NOMO-1 treated with DMSO at 0.1 percent for 48 hours (cell line): ENCODE data around the gene DCXR.

Source experiments
- DNase-seq: peaks from one replicate; lab custom pipeline; 2025; ENCODE audit not compliant: unreplicated experiment; lab: John Stamatoyannopoulos, UW

The DCXR gene

DNA sequence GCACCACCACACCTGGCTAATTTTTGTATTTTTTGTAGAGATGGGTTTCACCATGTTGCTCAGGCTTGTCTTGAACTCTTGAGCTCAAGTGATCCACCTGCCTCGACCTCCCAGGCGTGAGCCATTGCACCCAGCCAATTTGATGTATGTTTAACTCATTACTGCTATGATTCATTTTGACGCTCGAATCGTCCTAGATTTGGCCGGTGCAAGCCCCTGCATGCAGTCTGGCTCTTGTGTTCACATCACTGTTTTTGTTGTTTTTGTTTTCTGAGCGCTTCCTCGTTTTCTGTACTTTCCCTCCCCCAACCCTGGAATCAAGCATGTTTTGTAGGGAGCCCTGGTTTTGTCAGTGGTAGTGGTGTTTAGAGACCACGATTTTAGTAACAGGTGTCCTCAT, 35.9 kb upstream of the DCXR start:
- no peak for DNase-seq

DNA sequence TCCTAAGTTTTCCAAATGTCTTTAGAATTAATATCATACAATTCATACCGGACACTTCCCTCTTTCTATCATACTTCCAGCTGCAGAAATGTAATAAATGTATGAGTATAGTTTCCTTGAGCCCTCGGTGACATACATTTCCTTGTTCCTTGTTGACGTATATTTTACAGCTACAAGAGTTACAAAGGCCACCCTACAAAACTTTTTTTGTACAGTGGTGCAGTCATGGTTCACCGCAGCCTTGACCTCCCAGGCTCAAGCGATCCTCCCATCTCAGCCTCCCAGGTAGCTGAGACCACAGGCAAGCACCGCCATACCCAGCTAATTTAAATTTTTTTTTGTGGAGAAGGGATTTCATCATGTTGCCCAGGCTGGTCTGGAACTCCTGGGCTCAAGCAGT, 35.3 kb upstream of the DCXR start:
- no peak for DNase-seq

DNA sequence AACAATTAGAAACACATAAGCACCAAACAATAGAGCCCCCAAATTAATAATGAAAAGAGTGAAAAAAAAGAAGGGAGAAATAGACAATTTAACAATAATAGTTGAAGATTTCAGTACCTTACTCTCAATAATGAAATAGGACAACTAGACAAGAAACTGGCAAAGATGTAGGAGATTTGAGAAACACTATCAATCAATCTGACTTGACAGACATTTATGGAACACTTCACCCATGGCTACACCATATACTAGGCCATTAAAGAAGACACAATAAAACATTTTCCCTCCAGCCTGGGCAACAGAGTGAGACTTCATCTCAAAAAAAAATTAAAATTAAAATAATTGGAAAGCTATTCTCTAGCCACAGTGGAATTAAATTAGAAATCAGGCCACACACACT, 33.1 kb upstream of the DCXR start:
- DNase-seq, result no peak

DNA sequence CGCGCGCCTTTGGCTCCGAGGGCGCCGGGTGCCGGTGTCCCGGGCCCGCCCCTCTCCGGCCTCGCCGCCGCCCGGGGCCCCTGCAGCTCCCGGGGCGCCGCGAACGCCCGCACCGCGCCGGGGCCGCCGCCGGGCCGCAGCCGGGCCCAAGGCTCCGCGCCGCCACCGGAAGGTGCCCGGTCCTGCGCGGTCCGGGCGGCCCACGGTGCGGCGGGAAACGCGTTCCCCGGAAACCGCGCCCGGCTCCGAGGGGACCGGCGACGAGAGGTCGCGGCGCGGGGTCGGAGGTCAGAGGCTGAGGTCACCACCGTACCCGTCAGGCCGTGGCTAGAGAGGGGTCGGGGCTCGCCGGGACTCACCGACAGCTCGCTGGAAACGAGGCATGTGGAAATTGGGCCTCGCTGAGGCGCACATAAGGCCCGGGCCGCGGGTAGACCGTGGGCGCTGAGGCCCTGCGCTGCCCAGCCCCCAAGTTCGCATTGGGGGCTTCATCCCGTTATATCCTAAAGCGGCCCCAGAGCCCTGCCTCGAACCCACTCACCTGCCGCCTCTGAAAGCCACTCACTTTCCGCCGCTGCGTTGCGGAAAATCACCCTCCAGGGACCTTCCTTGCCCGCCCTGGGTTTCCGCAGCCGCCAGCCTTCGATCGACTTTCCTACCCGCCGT, 28.3 kb upstream of the DCXR start, which contains the start of gene DUS1L:
TSS of gene DUS1L (minus strand) at position 167 of the 666 bp plus-strand sequence. CDS start 745 bp downstream, outside the sequence.
- DNase-seq, result peak; percentile 10

DNA sequence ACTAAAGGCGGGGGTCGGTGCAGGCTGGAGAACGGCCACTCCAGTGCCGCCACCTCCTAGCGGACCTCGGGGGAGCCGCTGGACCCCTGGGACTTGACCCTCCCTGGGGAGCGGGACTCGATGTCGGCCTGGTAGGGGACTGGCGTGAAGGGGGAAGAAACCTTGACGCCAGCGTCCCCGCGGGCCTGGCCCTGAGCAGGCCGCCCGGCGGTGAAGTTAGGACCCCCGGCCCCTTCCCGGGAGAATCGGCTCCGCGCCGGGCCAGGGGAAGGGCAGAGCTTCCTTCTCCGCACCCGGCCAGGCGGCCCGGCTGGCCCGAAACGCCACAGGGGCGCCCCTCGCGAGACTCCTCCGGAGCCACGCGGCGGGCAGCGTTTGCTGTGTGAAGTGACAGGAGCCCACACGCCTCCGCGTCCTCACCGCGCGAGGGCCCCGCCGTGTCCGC, 27.7 kb upstream of the DCXR start:
- DNase-seq, result no peak

DNA sequence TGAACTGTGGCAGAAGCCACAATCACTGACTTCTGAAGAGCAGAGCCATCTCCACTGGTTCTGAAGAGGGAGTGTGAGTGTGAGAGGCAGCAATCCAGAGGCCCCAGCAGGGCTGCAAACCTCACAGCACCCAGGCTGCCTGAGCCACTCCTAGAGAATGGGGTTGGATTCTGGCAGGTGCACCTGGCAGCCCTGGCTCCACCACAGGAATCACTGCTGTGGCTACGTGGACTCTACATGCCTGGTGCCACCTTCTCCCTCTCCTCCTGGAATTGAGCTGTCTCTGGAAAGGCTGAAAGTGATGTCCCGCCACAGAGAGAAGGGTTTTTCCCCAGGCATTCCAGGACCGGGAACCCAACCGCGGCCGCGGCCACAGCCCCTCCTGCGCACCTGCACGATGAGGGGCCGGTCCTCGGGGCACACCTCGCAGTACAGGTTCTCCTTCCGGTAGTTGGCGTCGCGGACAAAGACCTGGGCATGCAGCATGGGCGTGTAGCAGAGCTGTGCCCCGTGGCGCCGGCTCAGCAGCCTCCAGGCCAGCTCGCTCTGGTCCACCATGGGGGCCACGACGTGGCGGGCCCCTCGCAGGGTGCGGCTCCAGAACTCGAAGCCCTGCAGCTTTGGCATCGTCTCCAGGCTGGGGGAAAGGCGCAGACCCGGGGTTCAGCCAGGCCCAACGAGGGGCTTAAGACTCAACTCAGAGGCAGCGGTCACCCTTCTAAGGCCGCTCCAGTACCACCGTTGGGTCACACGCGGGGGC, 27.1 kb upstream of the DCXR start:
- DNase-seq, result no peak

DNA sequence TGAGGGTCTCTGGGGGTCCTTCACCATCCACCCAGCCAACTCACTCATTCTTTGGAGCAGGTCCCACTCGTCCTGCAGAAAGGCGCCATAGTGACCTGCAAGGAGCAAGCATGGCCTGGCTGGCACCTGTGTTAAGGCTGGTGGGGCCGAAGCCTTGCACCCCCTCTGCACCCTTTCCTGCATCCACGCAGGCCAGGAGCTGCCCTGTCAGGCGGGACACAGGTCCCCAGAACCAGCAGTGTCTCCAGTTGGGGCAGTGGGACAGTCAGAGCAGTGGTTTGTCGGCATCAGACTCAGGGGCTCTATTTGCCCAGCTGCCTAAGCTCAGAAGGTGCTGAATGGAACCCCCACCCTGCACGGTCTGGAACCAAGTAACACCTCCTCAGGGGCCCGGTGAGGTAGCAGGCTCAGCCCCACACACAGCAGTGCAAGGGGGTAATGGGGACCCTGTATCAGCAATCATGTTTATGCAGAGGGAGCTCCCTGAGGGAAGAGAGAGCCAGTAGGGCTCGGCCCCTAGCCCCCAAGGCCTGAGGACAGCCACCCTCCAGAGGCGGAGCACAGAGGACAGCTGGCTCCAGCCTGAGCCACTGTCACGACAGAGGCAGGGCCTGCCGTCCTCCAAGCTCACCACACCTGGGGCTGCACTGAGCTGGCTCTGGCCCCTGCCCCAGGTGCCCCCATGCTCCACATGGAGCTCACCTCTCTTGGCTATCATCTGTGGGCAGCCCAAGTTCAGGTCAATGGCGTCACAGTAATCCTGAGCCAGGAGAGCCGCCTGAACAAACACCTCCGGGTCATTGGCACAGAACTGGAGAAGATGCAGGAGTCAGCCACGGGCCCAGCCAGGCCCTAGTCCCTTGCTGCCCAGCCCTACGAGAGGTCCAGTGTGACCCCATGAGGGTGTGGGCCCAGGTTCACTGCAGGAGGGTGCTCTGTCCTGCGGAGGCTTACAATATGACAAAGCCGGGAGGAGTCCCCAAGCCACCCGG, 26.2 kb upstream of the DCXR start:
- DNase-seq, result no peak

DNA sequence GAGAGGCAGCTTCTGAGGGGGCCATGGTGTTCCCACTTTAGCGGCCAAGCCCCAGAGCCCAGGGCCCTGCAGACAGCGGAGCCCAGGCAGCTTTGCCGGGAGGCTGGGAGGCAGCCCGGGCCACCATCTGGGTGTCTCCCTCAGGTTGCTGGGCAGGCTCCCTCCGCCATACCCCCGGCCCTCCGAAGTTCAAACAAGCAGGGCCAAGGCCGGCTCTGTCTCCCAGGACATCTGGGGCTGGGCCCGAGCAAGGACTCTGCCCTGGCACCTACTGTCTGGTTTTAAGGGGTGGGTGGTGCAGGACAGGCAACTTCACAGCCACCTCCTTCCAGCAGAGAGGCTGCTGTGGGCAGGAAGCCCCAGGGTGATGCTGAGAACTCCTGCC, 25.5 kb upstream of the DCXR start:
- DNase-seq, result no peak

DNA sequence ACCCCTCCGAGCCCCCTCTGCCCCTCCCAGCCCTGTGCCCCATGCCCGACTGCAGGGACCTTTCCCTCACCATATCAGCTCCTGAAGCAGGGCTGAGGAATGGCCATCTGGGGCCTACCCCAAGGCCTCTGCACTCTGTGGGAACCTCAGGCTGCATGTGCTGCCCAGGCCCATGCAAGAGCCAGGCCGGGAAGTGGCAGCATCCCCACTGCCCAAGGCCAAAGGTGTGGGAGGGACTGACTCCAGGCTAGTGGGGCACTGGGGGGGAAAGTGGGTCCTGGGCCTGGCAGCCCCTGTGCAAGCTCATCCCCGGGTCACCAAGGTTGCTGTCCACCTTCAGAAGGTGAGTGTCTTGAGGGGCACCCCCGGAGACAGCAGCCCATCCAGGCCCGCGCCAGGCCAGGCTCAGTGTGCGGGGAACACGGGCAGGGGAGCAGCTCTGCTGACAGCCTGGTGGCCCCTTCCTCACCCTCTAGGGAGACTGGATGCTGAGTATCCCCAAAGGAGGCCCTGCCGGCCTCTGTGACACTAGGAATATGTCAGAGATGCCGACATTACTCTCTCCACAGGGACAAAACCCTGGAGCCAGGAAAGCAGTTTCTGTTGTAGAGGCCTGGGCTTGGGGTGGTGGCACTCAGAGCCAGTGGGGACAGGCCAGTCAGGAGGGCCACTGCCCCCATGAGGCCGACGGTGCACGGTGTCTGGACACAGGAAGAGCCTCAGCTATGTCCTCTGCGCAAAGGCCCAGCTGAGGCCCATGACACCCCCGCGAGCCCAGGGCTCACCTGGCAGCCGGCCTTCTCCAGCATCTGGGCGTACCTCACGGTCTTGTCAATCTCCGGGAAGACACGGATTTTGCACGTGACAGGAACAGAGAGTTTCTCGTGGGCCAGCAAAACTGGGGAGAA, 24.8 kb upstream of the DCXR start:
- no peak for DNase-seq

DNA sequence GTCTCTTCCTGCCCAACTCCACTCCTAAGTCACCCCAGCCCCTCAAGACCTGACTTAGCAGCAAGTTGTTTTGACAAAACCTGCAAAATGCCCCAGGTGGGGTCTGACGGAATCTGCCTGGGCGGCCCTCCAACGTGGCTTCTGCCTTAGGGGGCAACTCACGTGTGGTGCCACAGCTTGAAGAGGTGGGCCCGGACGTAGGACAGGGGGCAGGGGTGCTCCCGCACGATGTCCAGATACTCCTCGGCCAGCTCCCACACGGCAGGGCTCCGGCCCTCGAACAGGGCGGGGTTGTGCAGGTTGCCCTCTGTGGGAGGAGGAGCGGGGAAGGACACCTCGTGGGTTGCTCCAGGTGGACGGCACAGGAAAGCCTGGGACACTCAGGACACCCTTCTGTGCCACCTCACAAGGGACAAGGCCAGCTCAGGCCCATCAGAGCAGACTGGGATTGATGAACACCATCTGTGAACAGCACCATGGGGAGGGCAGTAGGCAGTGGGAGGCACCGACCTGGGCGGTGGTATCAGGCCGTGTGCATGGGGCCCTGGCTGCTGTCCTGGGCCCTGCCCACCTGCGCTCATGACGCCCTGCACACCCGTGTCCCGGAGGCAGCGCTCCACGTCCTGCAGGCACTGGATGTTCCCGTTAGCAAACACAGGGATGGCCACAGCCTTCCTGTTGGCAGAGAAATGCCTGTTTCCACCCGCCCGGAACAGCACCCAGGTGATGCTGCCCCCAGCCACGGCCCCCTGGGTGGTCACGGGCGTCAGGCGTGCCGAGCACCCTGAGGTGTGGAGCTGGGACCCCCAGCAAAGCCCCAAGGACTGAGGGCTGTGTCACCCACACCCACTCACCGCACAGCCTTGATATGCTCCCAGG, 23.8 kb upstream of the DCXR start:
- no peak for DNase-seq

DNA sequence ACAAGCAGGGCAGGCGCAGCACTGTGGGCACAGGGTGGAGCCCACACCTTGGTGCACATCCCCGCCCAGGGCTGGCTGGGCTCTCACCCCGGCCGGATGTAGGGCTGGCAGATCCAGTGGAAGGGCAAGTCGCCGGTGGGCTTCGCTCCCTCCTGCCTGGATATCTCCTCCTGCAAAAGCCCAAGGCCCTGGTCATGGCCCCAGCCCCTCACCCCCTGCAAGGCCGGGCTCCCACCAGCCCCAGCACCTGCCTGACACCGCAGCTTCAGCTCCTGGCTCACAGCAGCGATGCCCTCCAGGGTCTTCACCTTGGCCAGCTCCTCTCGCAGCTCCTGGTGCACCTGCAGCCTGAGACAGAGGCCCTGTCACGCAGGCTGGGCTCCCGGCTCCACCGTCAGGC, 23.1 kb upstream of the DCXR start:
- DNase-seq, result no peak

DNA sequence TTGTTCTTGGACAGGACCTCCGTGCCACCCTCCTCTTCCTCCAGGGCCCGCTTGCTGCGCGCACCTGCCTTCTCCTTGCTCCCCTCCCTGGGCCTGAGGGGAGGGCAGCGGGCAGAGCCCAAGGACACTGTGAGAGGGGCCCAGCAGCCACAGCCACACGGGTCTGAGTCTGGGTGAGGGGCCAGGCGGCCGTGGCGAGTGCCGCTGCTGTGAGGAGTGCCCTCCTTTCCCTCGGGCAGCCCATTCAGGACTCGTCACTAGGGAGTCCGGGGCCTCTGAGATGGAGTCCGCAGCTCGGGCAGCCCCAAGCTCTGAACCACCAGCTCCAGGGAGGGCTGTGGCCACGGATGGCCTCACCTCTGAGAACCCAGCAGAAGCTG, 22.5 kb upstream of the DCXR start:
- no peak for DNase-seq

DNA sequence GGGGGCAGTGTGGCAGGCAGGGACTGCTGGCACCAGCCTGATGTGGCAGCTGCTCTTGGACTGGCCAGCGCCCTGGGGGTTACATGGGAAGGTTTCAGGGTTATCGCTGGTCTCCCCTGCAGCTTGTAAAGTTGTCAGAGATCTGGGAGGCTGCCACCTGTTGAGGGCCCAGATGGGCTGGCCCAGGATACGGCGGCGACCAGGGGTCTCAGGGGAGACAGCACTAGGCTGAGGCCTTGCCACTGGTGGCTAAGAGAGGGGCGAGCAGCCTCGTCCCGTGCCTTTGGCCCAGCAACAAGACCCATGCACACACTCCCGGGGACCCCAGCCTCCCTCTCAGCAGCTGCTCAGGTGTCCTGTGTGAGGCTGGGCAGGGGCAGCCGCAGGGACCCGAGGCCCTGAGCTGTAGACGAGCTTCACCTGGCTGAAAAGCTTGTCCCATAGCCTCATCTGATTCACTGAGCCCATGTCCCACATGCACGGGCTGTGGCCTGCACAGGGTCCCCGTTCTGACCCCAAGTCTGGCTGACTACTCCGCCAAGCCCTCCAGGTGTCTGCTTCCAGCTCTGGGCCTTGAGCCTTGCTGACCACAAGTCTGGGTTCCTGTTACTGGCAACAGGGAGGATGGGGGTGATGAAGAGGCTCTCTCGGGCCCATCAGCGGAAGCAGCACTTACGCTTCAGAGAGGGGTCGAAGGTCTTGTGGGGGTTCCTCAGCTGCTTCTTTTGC, 21.9 kb upstream of the DCXR start:
- no peak for DNase-seq

DNA sequence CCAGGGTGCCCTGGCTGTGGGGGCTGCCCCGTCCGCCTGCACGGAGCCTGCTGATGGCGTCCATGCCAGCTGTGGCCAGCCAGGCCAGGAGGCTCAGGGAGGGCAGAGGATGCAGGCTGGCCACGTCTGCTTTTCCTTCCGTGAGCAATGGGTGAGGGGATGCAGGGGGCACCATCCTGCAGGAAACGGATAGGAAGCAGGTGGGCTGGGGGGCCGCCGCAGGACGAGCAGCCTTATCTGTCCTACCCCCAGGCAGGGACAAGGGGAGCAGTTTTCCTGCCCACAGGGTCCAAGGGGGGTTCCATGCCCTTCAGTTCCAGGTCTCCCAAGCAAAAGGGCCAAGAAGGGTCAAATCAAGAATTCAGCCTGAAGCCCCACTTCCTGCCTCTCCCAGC, 21.4 kb upstream of the DCXR start:
- DNase-seq, result no peak

DNA sequence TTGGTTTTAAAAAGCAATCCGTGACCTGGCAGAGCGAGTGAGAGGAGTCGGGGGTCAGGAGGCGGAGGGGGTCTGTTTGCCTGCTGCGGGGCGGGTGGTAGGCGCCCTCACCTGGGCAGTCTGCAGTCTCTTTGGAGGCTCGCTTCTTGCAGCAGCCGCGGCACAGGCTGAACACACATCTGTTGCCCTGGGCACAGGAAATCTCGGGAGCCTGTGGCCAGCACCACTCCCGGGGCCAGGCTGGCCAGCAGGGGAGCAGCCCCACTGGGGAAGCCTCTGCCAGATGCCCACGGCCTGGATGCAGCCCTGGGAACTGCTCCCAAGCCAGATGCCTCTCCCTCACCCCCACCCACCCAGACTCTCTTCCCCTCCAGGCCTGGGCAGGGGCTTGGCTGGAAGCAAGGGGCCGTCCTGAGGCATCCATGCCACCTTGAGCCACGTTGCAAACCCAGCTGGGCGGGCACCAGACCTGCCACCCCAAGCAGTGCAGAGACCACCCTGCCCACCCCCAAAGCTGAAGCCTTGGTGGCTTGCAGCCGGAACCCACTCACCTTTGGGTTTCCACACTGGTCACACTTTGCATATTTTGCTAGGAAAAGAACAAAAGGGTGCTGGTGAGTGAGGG, 20.8 kb upstream of the DCXR start:
- DNase-seq, result no peak

DNA sequence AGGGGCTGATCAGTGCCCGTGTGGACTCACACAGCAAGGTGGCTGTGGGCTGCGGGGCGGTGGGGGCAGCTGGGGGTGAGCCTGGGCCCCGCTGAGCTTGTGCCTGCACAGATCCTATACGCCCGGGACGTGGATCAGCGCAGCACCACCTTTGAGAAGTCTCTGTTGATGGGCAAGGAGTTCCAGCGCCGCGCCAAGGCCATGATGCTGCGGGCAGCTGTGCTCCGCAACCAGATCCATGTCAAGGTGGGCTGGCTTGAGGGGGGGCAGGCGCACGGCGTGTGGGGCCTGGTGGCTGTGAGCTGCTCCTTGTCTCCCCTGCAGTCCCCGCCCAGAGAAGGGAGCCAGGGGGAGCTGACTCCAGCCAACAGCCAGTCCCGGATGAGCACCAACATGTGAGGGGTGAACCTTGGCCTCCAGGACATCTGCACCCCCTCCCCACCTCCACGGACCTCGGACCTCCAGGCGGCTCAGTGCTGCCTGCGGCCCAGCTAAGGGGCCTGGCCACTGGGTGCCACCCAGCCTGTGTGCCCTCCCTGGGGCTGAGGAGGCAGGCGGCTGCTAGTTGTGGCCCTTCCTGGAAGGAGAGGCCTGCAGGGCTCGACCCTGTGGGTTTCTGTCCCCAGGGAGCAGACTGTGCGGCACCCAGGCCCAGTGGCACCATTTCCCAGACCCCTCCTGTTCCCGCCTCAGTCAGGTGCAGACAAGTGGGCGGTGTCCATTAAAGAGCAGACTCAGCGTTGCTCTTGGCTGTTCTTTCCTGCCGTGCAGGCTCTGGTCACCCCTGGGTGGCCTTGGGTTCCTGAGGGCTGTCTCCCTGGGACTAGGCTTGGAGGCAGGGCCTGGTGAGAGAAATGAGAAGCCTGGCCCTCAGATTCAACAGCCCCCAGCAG, 19.5 kb upstream of the DCXR start:
- DNase-seq, result no peak

DNA sequence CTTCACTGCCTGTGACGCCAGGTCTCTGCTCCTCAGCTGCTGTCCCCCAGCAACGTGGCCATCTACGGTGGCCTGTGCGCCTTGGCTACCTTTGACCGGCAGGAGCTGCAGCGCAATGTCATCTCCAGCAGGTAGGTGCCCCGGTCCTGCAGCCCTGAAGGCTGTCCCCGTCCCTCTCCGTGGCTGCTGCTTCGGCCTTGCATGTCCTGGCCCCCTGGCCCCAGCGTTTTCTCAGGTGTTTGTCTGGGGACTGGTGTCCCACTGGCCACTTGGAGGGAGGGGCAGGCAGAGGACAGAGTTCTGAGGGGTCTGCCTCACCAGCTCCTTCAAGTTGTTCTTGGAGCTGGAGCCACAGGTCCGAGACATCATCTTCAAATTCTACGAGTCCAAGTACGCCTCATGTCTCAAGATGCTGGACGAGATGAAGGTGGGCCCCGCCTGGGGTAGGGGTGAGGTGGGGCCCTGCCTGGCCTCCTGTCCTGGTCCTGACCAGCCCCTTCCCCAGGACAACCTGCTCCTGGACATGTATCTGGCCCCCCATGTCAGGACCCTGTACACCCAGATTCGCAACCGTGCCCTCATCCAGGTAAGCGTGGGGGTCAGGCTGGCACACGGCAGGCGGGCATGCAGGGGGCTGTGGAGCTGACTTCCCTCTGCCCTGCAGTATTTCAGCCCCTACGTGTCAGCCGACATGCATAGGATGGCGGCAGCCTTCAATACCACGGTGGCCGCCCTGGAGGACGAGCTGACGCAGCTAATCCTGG, 18.6 kb upstream of the DCXR start:
- DNase-seq, result no peak
